Skeletal muscle cell (primary cell): ENCODE results near the gene TLX2.

ENCODE experiments used
- DNase-seq: peaks from one replicate; pipeline ENCODE4 v3.0.0-alpha.2; 2010; ENCODE audit warnings: low read depth
- H3K4me3 ChIP-seq: 2 replicates; pipeline ENCODE4 v1.5.1; 2011; ENCODE audit warnings: low read depth, mild to moderate bottlenecking, control low read depth, low read length, moderate library complexity

The TLX2 gene

DNA sequence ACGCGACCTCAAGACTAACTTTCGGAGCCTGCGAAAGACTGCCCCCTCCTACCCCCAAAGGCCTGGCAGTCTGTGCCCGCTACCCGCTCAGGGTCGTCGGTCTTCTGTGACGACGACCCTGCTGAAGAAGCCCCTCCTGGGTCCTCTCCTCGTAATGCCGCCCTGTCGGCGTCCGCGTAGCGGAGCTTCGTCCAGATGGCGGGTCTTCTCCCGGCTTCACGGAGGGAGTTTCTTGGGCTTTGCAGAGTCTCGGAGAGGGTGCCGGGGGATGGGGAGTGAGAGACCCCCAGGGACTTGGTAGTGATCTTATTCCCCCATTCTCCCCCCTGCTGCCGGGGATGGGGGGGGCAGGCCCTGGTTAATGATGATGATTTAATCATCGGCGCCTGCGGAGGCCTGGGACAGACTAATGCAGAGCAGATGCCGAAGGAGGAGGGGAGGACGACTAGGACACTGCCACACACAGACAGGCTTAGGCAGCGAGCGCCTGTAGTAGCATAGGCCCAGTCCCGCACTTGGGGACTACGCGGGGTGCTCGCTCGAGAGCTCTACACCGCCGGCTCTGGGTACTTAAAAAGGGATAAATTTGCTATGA lies 6.2 kb upstream of the TLX2 start:
- no peak for DNase-seq
- peak overlapping the region; percentile 89 for H3K4me3 ChIP-seq

DNA sequence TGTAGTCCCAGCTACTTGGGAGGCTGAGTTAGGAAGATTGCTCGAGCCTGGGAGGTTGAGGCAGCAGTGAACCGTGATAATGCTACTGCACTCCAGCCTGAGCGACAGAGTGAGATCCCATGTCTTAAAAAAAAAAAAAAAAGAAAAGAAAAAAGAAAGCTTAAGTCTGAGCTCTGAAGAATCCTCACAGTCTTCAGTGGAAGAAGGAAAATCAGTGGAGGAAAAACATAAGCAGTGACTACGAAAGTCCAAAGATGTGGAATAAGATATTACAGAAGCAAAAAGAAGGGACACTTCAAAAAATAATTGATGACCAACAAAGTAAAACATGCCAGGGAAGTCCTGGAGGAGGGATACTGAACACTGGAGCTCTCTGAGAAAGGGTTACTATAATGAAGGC lies 4.0 kb upstream of the TLX2 start:
- no peak overlapping the region for H3K4me3 ChIP-seq
- no peak for DNase-seq

DNA sequence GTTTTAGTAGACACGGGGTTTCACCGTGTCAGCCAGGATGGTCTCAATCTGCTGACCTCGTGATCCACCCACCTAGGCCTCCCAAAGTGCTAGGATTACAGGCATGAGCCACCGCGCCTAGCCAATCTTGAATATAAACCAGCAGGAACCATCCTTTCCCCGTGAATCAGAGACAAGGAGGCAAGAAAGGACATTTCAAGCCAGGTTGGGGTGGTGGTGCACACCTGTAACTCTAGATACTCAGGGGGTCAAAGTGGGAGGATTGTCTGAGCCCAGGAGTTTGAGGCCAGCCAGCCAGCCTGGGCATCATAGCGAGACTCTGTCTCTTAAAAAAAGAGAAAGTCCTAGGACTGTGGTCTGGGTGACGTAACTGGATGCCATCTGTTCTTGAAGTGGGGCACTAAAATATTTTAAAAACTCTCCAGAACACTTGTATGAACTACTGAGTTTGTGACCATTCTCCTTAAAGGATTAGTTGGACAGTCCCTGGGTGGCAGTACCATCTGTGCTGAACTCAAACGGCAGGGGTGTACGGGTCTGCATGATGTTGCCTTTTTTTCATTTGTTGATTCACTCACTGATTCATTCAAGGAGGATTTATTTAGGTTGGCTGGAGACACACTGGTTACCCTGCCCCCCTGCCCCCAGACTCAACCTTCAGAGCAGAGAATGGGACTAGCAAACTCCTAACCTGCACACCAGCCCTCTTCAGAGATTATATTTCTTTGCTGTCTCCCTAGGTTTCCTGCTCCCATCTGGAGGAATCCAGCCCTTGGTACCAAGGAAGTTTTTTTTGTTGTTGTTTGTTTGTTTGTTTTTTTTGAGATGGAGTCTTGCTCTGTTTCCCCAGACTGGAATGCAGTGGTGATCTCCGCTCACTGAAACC lies 2.9 kb upstream of the TLX2 start:
- H3K4me3 ChIP-seq: no peak overlapping the region
- no peak for DNase-seq

DNA sequence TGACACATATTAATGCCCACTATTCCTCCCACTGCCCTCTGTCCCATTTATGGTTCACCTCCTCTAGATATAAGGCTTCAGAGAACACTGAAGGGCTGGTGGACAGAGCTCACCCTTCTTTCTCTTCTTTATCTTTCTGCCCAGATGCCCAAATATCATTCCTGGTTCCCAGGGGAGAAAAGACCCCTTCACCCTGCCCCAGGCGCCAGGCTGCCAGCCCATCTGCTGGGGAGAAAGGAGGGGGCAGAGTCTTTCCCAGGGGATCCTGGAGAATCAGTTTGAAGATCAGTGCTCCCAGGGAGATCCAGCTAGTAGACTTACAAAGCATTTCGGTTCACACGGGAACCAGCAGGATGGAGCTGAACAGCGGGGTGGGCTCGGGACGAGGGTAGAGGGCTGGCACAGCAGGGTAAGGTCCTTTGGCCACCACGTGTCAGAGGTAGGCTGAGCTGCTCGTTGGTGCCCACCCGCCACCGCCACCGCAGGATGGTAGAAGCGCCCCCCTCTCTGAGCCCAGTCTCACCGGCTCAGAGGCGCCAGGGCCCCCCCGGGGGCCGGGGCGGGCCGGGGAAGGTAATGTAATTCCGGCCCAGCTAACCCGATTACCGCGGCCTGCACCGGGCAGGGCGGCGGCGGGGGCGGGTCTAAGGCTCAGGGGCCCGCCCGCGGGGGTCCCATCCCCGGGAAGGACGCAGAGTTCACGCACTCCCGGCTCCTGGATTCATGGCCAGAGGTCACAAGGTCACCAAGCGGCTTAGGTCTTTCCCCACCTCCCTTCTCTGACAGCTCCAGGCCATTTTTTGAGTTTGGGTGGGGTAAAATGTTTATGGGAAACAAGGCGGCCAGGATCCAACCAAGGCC lies 1.3 kb upstream of the TLX2 start:
- no peak for DNase-seq
- no peak overlapping the region for H3K4me3 ChIP-seq

DNA sequence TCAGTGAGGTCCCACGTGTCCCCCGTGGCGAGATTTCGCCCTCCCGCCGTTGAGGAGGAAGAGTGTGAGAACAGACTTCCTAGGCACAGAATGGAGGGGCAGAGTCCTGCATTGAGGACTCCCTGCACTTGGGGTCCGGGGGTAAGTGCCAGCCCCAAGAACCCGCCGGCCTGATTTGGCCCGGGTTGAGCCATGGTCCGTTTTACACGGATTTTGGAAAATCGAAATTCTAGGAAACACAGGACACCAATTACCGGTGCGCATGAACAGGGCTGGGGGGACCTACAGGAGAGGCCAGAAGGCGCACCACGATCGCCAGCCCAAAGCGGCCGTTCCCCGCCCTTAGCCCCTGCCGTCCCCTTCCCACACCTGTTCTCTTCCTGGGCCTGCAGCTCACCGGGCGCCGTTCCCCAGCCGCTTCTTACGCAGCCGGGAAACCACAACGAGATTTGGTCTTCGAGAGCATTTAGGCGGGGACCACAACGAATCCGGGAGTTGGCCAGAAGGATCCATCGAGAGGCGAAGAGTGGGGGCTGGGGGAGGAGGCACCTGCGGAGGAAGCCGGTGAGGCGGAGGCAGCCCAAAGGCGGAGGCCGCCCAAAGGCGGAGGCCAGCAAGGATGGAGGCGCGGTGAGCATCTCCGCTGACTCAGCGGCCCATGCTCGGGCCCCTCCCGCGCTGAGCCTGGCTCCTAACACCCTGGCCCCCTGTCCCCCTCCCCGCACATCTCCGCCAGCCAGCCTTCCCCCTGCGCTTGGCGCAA lies 464 bp upstream of the TLX2 start:
- no peak overlapping the region for H3K4me3 ChIP-seq
- DNase-seq: no peak

DNA sequence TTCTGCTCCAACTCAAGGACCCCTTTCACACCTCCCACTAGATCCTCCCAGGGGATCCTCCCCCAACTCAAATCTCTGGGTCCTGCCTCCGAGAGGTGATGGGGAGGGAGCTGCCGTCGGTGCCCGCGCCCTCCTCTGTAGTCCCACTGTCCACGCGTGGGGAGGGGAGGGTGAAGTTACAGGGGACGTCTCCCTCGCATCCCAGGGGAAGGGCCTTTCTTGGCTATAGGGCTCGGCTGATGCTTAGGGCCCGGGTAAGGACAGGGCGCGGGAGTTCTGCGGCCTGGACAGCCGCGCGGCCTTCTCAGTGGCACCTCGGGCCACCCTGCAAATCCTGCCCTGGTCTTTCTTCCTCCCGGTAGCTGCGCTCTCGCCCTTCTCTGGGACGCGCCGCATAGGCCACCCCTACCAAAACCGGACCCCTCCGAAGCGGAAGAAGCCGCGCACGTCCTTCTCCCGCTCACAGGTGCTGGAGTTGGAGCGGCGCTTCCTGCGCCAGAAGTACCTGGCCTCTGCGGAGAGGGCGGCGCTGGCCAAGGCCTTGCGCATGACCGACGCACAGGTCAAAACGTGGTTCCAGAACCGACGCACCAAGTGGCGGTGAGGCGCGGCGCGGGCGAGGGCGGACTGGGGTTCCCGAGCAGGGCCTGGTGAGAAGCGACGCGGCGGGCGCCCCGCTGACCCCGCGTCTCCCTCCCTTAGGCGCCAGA lies 1.2 kb downstream of the TLX2 start:
- DNase-seq: no peak

DNA sequence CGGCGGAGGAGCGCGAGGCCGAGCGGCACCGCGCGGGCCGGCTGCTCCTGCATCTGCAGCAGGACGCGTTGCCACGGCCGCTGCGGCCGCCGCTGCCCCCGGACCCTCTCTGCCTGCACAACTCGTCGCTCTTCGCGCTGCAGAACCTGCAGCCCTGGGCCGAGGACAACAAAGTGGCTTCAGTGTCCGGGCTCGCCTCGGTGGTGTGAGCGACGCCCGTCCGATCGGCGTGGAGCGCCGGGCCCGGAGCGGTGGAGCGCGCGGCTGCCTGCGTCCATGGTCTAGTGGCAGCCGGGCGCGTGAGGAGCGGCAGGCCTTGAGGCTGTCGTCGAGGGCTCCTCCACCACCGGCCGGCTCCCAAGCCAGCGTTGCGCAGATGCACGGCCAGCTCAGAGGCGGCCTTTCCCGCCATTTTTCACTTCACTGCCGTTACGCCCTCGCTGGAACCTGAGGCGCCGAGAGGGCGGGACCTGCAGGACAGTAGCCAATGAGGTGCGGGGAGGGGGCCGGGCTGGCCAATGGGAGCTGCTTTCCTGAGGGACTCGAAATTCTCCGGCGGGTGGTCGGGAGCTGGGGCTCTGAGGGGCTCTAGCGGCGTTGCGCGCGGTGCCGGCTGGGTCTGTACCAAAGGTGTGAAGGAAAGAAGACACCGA lies 1.9 kb downstream of the TLX2 start:
- peak overlapping the region; percentile 17 for H3K4me3 ChIP-seq

More for the DNA sequence above, 1.2 kb downstream of the TLX2 start:
- no peak overlapping the region for H3K4me3 ChIP-seq

DNA sequence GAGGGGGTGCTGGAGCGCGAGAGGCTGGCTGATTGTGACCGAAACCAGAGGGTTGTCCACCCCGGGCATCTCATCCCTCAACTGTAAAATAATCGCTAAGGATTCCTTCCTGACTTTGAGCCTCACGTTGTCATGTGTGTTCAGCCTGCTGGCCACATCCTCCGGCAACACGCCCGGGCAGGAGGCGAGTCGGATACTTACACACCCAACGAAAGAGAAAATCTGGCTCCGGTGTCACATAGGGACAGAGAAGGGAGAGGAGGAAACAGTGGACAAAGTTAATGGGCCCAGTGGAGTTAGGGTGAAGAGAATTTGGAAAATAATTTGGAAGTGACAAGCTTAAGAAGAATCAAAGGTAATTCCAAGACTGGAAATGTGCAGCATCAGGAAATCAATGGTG lies 2.4 kb downstream of the TLX2 start:
- no peak for DNase-seq
- no peak overlapping the region for H3K4me3 ChIP-seq

More for the DNA sequence above, 1.9 kb downstream of the TLX2 start:
- DNase-seq: no peak

DNA sequence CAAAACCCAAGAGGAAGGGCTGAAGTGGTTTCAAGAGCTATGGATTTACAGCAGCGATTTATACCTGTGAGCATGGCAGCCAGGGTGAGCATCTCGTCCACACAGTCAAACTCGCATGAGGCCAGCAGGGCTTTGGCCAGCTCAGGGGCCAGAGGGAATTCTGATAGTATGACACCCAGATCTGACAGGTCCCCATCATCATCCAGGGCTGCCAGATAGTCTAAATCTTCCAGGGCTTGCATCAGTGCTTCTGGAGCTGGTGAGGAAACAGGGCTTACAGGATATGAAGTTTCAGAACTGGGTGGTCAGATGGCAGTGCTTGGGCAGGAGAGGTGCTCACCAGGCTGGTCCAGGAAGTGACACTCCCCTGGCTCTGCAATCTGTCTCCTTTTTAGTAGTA lies 8.3 kb downstream of the TLX2 start:
- H3K4me3 ChIP-seq: no peak overlapping the region
- no peak for DNase-seq

DNA sequence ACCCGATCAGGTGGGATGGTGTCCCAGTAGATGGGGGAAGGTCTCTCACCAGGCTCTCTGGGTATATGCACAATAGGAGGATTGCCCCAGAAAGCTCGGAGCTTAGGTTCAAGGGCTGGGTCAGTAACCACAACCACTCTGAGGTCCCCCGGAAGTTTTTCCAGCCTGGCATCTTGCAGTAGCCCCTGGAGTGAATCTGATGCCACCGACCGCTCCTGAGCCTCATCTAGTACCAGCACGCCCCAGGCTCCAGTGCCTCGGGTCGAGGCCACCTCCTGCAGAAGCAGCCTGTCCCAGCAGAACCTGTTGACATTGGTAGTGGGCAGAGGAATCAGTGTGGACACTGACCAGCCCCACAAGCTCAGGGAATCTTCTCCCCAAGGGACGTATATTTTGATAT lies 9.8 kb downstream of the TLX2 start:
- H3K4me3 ChIP-seq: no peak overlapping the region

DNA sequence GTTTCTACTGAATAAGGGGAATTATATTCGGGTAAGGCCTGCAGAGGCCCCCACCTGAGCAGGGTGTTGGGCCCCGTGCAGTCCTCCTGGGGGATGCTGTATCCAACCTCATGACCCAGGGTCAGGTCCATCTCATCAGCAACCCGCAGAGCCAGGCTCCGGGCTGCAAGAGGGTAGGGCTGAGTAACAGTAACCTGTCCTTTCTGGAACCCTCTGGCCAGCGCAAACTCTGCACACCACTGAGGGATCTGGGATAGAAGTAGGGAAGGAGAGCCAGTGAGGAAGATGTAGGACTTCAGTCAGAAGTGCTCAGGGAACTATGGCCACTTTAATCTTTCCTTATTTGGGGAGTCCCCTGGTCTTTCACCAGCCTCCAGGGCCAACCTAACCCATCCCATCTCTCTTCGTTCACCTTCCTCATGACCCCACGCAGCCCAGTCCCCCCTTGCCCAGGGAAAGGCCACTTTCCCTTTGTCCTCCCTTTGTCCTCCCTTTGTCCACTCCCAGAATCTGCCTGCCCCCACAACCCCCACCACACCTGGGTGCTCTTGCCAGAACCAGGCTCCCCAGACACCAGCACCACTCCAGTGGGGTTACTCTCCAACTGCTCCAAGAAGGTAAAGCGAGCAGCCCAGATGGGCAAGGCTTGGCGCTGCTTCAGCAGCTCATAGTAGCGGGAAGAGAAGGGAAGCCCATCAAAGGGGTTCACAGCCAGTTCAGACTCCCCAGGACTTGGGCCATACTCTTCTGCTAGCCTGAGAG lies 10.9 kb downstream of the TLX2 start:
- no peak overlapping the region for H3K4me3 ChIP-seq
- DNase-seq: no peak

More for the DNA sequence above, 9.8 kb downstream of the TLX2 start:
- no peak for DNase-seq

DNA sequence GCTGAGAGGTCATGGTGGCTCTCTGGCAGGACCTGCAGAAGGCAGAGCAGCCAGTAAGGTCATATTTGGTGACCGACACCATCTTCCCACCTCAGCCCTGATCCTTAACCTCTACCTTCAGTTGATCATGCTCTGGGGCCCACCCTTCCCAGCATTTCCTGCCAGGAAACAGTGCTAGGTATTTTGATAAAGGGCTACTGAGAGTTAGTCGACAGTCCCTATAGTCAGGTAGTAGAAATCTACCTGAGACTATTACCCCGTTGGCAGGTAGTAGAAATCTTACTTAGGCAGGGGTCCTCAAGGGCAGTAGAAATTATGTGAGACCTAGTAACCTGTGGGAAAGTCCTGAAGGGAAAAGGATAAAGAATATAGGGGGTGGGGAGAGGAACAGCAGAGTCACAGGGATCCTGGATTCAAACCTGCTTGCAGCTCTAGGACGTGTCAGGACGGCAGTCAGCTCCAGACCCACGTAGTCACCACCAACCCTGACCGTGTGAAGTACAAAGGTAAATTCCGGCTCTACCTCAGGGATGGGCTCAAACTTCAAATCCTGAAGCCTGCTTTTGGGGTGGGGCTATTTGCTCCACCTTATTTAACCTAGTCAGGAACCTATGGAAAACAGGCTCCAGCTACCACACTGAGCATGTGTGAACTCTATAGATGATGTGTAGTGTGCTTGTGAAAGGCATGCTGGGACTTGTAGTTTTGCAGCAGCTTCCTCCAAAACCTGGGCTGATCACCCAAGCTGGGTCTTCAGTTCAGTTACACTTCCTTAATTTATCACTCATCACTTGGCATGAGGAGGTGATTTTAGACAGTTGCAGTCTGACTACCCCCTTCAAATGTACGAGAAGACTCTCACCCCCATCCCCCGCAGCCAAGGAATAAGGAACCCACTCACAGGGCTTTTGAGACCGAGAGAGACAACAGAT lies 11.7 kb downstream of the TLX2 start, which contains the start of gene DQX1:
Gene DQX1, minus strand, starts transcription at position 515 of the 932 bp plus-strand sequence. Its CDS starts 502 bp downstream, at position 13.
- no peak within 1 kb of the TSS for H3K4me3 ChIP-seq
- DNase-seq: no peak

DNA sequence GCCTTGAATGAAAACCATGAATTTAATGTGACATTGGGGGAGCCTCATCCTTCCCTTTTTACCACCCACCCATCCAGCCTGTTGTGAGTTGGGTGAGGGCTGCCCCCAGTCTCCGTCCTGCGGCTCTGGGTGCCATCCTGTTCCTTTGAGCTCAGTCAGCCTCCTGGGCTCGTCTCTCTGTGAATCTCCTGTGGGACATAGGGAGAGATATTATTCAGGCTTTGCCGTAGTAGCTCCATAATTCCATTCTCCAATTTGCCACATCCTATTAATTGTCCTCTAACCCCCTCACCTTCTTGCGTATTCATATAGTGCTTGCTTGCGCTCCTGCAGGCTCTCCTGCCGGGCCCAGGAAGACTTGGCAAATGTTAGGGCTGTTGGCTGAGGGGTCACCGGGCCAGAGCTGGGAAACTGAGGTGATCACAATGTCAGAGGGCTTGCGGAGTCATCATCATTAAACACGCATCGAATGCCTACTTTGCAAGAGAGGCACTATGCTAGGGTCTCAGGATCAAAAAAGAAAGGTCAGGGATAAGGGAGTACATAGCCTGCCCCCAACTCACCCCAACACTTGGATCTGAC lies 12.5 kb downstream of the TLX2 start:
- H3K4me3 ChIP-seq: no peak overlapping the region
- DNase-seq: no peak

DNA sequence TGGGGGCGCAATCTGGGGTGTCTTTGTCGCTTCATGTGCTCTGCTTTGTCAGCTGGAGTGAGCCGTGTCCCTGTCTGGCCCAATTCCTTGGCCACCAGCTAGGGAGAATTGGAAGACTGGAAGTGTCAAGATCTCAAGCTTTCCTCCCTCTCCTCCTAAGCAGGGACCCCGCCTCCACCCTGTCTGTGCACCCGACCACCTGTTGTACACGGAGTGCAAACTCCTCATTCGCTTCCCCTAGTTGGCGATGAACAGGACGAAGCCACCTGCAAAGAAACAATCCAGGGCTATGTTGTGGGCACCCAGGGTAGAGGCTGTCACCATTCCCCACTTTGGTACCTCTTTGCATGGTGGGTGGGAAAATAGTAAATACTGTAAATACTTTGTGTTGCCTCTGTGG lies 13.5 kb downstream of the TLX2 start:
- H3K4me3 ChIP-seq: no peak overlapping the region
- DNase-seq: no peak

DNA sequence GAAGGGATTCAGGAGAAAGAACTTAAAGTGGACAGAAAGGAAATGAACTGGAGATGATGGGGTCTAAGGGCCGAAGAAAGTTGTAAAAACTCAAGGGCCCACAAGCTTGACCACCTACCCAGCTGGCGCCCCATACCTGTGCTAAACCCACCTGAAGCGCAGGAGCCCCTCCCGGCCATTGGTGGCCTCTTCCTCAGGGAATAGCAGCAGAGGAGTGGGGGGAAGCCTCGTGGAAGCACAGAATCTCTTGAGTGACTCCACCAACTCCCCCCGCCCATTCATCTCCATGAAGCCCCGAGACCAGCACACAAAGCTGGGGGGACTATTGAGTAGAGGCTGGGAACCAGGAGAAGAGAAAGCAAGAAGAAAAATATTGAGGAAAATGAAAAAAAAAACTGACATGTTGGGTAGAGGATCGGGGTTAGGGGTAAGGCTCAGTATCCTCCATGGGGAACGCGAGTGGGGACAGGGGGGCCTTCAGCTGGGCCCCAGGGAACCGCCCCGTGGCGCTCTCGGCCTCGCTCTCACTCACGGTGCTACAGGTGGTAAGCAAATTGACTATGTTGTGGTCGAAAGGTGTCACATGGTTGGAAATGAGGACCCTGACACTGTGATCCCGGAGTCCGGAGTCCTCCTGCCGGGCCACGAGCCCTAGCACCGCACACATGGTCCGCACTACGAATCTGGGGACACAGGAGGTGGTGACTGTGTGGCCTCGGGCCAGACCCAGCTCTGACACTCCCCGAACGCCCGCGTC lies 14.5 kb downstream of the TLX2 start:
- DNase-seq: no peak

More for the DNA sequence above, 14.5 kb downstream of the TLX2 start:
- peak overlapping the region; percentile 74 for H3K4me3 ChIP-seq
